GM19023 (cell line): ENCODE data around the gene CMTM7.

Source experiments
- ATAC-seq: cut with Tn5 transposase; IDR thresholded peaks from one replicate; pipeline ENCODE4 v1.9.1; 2021; ENCODE audit warnings: mild to moderate bottlenecking, moderate library complexity; ENCODE audit not compliant: unreplicated experiment

Gene CMTM7

GRCh38 chr3:32391643-32392535 is at the start of gene CMTM7:
TSS of gene CMTM7 (plus strand) at chr3:32391853. CDS start at chr3:32391907, 54 bp downstream.
- peak; percentile 47 for ATAC-seq

- ATAC-seq, result no peak
Measured at GRCh38 chr3:32347343-32348125, 44.1 kb upstream of the CMTM7 start.

- no peak for ATAC-seq
Measured at GRCh38 chr3:32349184-32349583, 42.5 kb upstream of the CMTM7 start.

GRCh38 chr3:32352563-32352962 is 39.1 kb upstream of the CMTM7 start:
- ATAC-seq, result no peak

GRCh38 chr3:32353351-32353750 is 38.3 kb upstream of the CMTM7 start:
- ATAC-seq, result no peak

GRCh38 chr3:32354362-32354778 is 37.3 kb upstream of the CMTM7 start:
- no peak for ATAC-seq

- ATAC-seq, result no peak
Measured at GRCh38 chr3:32355751-32356291, 35.8 kb upstream of the CMTM7 start.

- no peak for ATAC-seq
Measured at GRCh38 chr3:32359766-32360492, 31.7 kb upstream of the CMTM7 start.

- ATAC-seq, result no peak
Measured at GRCh38 chr3:32360493-32360827, 31.2 kb upstream of the CMTM7 start.

- peak; percentile 62 for ATAC-seq
Measured at GRCh38 chr3:32366638-32367397, 24.8 kb upstream of the CMTM7 start.

GRCh38 chr3:32367442-32367841 is 24.2 kb upstream of the CMTM7 start:
- ATAC-seq, result no peak

GRCh38 chr3:32371461-32372212 is 20.0 kb upstream of the CMTM7 start:
- ATAC-seq, result no peak

GRCh38 chr3:32372213-32372490 is 19.5 kb upstream of the CMTM7 start:
- no peak for ATAC-seq

- no peak for ATAC-seq
Measured at GRCh38 chr3:32373276-32373675, 18.4 kb upstream of the CMTM7 start.

- ATAC-seq, result no peak
Measured at GRCh38 chr3:32373844-32374243, 17.8 kb upstream of the CMTM7 start.

- ATAC-seq, result peak; percentile 79
Measured at GRCh38 chr3:32374788-32375595, 16.7 kb upstream of the CMTM7 start.

- no peak for ATAC-seq
Measured at GRCh38 chr3:32375596-32375930, 16.1 kb upstream of the CMTM7 start.

GRCh38 chr3:32376115-32376514 is 15.5 kb upstream of the CMTM7 start:
- ATAC-seq, result no peak

- no peak for ATAC-seq
Measured at GRCh38 chr3:32379831-32380500, 11.7 kb upstream of the CMTM7 start.
